ENCODE results near the gene HSD17B11. TPM values are rescaled to one million over a fixed set of nuclear protein-coding genes. Genes with fewer than 3 reads are reported as not detected.
"Not testable (repeated sequence)": the region's sequence is repeated elsewhere in the genome, so short reads cannot be mapped to it uniquely, and the experiment has no call there.

The HSD17B11 gene
- total RNA-seq, 2 experiments from 2014 or later: 30.2 to 32.2 TPM

GRCh38 chr4:87403732-87404131, 12.7 kb upstream of the HSD17B11 start:
- POLR2A ChIA-PET; ATAC-seq; H3K36me3 Mint-ChIP-seq (ENCODE audit: low read depth); H3K4me3 Mint-ChIP-seq; H3K27me3 Mint-ChIP-seq (ENCODE audit: low read depth); H3K27ac Mint-ChIP-seq; DNase-seq; CTCF ChIA-PET; H3K9me3 Mint-ChIP-seq (ENCODE audit: insufficient read depth): not testable (repeated sequence)
- peaks cover 20% of the 10 kb centered on the region for H3K4me1 Mint-ChIP-seq (ENCODE audit: low read depth)

DNA sequence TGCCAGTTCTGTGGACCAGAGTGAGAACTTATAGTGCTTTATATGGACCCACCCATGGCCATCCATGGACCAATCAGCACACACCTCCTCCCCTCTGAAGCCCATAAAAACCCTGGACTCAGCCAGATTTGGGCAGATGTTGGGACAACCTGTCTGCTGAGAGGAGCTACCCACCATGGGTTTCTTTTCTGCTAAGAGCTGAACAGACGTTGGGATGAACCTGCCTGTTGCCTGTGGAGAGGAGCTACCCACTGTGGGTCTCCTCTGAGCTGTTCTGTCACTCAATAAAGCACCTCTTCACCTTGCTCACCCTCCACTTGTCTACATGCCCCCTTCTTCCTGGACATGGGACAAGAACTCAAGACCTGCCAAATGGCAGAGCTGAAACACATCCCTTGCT, 9.0 kb upstream of the HSD17B11 start:
- no peaks in the 10 kb centered on the region for H3K27me3 Mint-ChIP-seq (ENCODE audit: low read depth)
- ATAC-seq (no peak), DNase-seq (no peak)
- POLR2A ChIA-PET: interaction anchor here (1.4 kb wide), 1 partner anchor 9 kb away, joined by 11 read pairs; the partner anchor contains the start of gene HSD17B11
- no peak overlapping the region for H3K4me3 Mint-ChIP-seq
- H3K36me3 Mint-ChIP-seq (ENCODE audit: low read depth): no peaks in the 10 kb centered on the region
- CTCF ChIA-PET: interaction anchor here (1.4 to 1.7 kb wide), 2 partner anchors 8 to 65 kb away, joined by 3 to 8 read pairs; partner anchors contain the start of gene HSD17B11
- no peak overlapping the region for H3K27ac Mint-ChIP-seq
- peaks cover 4% of the 10 kb centered on the region for H3K9me3 Mint-ChIP-seq (ENCODE audit: insufficient read depth)
- H3K4me1 Mint-ChIP-seq (ENCODE audit: low read depth): peaks cover 4% of the 10 kb centered on the region

GRCh38 chr4:87399148-87399547, 8.2 kb upstream of the HSD17B11 start:
- peaks cover 10% of the 10 kb centered on the region for H3K4me1 Mint-ChIP-seq (ENCODE audit: low read depth)
- CTCF ChIA-PET: no interaction called here
- H3K9me3 Mint-ChIP-seq (ENCODE audit: insufficient read depth): peaks cover 4% of the 10 kb centered on the region
- H3K4me3 Mint-ChIP-seq: no peak overlapping the region
- no peaks in the 10 kb centered on the region for H3K36me3 Mint-ChIP-seq (ENCODE audit: low read depth)
- DNase-seq (no peak), ATAC-seq (no peak)
- no peak overlapping the region for H3K27ac Mint-ChIP-seq
- H3K27me3 Mint-ChIP-seq (ENCODE audit: low read depth): no peaks in the 10 kb centered on the region
- POLR2A ChIA-PET: interaction anchor here (0.9 to 1.4 kb wide), 2 partner anchors 8 kb away, joined by 4 to 11 read pairs; partner anchors contain the start of gene HSD17B11

DNA sequence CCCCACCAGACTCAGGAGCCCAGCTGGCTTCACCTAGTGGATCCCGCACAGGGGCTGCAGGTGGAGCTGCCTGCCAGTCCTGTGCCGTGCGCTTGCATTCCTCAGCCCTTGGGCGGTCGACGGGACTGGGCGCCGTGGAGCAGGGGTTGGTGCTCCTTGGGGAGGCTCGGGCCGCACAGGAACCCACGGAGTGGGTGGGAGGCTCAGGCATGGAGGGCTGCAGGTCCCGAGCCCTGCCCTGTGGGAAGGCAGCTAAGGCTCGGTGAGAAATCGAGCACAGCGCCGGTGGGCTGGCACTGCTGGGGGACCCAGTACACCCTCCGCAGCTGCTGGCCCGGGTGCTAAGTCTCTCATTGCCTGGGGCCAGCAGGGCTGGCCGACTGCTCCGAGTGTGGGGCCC, 4.9 kb upstream of the HSD17B11 start:
- H3K4me3 Mint-ChIP-seq; H3K9me3 Mint-ChIP-seq (ENCODE audit: insufficient read depth); H3K36me3 Mint-ChIP-seq (ENCODE audit: low read depth); H3K27ac Mint-ChIP-seq; H3K27me3 Mint-ChIP-seq (ENCODE audit: low read depth); DNase-seq; ATAC-seq; CTCF ChIA-PET: not testable (repeated sequence)
- POLR2A ChIA-PET: interaction anchor here (1.8 kb wide), 1 partner anchor 27 kb away, joined by 6 read pairs; the partner anchor contains the start of gene NUDT9
- H3K4me1 Mint-ChIP-seq (ENCODE audit: low read depth): peaks cover 14% of the 10 kb centered on the region

DNA sequence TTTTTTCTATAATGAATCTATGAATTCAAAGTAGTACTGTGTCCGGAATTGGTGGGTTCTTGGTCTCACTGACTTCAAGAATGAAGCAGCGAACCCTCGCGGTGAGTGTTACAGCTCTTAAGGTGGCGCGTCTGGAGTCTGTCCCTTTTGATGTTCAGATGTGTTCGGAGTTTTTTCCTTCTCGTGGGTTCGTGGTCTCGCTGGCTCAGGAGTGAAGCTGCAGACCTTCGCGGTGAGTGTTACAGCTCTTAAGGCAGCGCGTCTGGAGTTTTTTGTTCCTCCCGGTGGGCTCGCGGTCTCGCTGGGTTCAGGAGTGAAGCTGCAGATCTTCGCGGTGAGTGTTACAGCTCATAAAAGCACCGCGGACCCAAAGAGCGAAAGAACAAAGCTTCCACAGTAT, 4.1 kb upstream of the HSD17B11 start:
- H3K36me3 Mint-ChIP-seq (ENCODE audit: low read depth); ATAC-seq; H3K27me3 Mint-ChIP-seq (ENCODE audit: low read depth); H3K9me3 Mint-ChIP-seq (ENCODE audit: insufficient read depth): not testable (repeated sequence)
- POLR2A ChIA-PET: interaction anchor here (1.2 to 1.8 kb wide), 2 partner anchors 12 to 27 kb away, joined by 3 to 6 read pairs; partner anchors contain the start of gene NUDT9
- Mint-ChIP-seq H3K4me3 (peak overlapping the region; percentile 72), H3K4me1 (ENCODE audit: low read depth) (peaks cover 16% of the 10 kb centered on the region), H3K27ac (peak overlapping the region; percentile 84)
- DNase-seq: peak; percentile 35
- CTCF ChIA-PET: interaction anchor here (1.5 to 8.0 kb wide), 3 partner anchors 10 to 63 kb away, joined by 3 to 68 read pairs (median 3); partner anchors contain the start of gene NUDT9

DNA sequence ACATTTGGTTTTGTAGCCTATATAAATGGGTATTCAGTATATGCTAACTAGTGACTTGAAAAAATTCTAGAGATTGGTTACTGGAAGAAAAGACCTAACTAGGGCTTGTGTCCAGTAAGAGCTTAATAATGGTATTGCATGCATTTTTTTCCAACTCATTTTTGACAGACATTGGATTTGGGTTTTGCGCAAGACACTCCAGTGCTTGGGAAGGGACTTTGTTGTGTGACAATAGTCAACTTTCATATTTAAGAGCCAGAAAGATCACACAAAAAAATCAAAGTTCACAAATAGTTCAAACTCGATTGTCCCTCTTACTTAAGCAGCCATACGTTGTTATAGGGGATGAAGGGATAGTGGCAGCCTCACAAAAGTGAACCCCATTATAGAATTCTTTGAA, 1.2 kb upstream of the HSD17B11 start:
- Mint-ChIP-seq H3K4me3 (no peak overlapping the region), H3K36me3 (ENCODE audit: low read depth) (peaks cover 25% of the 10 kb centered on the region), H3K9me3 (ENCODE audit: insufficient read depth) (peaks cover 8% of the 10 kb centered on the region), H3K27ac (no peak overlapping the region), H3K4me1 (ENCODE audit: low read depth) (peaks cover 40% of the 10 kb centered on the region), H3K27me3 (ENCODE audit: low read depth) (no peaks in the 10 kb centered on the region)
- CTCF ChIA-PET: interaction anchor here (1.0 to 8.0 kb wide), 4 partner anchors 8 to 30 kb away, joined by 3 to 68 read pairs (median 28); partner anchors contain the start of gene NUDT9
- ATAC-seq (no peak), DNase-seq (no peak)
- POLR2A ChIA-PET: interaction anchor here (1.0 to 2.6 kb wide), 2 partner anchors 30 to 456 kb away, joined by 3 to 26 read pairs; partner anchors contain the start of gene NUDT9

- ATAC-seq (peak; percentile 20), DNase-seq (no peak)
- CTCF ChIA-PET: interaction anchor here (0.6 to 8.0 kb wide), 8 partner anchors 9 to 241 kb away, joined by 3 to 68 read pairs (median 10); partner anchors contain the start of gene NUDT9
- POLR2A ChIA-PET: interaction anchor here (1.0 to 2.6 kb wide), 6 partner anchors 8 to 456 kb away, joined by 3 to 26 read pairs (median 6); partner anchors contain the start of gene NUDT9
- H3K27me3 Mint-ChIP-seq (ENCODE audit: low read depth): no peaks in the 10 kb centered on the region
- peak overlapping the region; percentile 88 for H3K4me3 Mint-ChIP-seq
- H3K9me3 Mint-ChIP-seq (ENCODE audit: insufficient read depth): peaks cover 13% of the 10 kb centered on the region
- H3K36me3 Mint-ChIP-seq (ENCODE audit: low read depth): peaks cover 31% of the 10 kb centered on the region
- H3K27ac Mint-ChIP-seq: peak overlapping the region; percentile 88
- peaks cover 46% of the 10 kb centered on the region for H3K4me1 Mint-ChIP-seq (ENCODE audit: low read depth)
These were observed 627 bp upstream of the HSD17B11 start for GRCh38 chr4:87391576-87392054.

- Mint-ChIP-seq H3K27me3 (ENCODE audit: low read depth) (no peaks in the 10 kb centered on the region), H3K4me1 (ENCODE audit: low read depth) (peaks cover 48% of the 10 kb centered on the region), H3K9me3 (ENCODE audit: insufficient read depth) (peaks cover 16% of the 10 kb centered on the region), H3K4me3 (peak overlapping the region; percentile 88), H3K27ac (peak overlapping the region; percentile 88), H3K36me3 (ENCODE audit: low read depth) (peaks cover 34% of the 10 kb centered on the region)
- ATAC-seq (peak; percentile 2), DNase-seq (no peak)
- POLR2A ChIA-PET: interaction anchor here (0.7 to 2.6 kb wide), 7 partner anchors 9 to 61 kb away, joined by 4 to 26 read pairs (median 5); partner anchors contain the start of gene NUDT9
- CTCF ChIA-PET: interaction anchor here (0.8 to 8.0 kb wide), 9 partner anchors 10 to 240 kb away, joined by 3 to 68 read pairs (median 8); partner anchors contain the start of gene NUDT9
These were observed 467 bp downstream of the HSD17B11 start for GRCh38 chr4:87390551-87390890.

DNA sequence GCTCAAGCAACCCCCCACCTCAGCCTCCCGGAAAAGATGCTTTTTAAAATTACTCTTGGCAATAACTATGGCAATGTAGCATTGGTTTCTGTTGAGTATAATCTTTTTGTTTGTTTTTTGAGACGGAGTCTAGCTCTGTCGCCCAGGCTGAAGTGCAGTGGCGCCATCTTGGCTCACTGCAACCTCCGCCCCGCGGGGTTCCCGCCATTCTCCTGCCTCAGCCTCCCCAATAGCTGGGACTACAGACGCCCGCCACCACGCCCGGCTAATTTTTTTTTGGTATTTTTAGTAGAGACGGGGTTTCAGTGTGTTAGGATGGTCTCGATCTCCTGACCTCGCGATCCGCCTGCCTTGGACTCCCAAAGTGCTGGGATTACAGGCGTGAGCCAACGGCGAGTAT, 933 bp downstream of the HSD17B11 start:
- Mint-ChIP-seq H3K4me1 (ENCODE audit: low read depth) (peaks cover 47% of the 10 kb centered on the region), H3K36me3 (ENCODE audit: low read depth) (peaks cover 36% of the 10 kb centered on the region), H3K9me3 (ENCODE audit: insufficient read depth) (peaks cover 16% of the 10 kb centered on the region), H3K27ac (peak overlapping the region; percentile 88), H3K4me3 (peak overlapping the region; percentile 88)
- not testable (repeated sequence) for DNase-seq; ATAC-seq; H3K27me3 Mint-ChIP-seq (ENCODE audit: low read depth)
- ChIA-PET CTCF (interaction anchor here (1.0 to 8.0 kb wide), 7 partner anchors 14 to 239 kb away, joined by 3 to 68 read pairs (median 12); partner anchors contain the start of gene NUDT9), POLR2A (interaction anchor here (1.3 to 2.6 kb wide), 4 partner anchors 10 to 32 kb away, joined by 5 to 26 read pairs (median 10); partner anchors contain the start of gene NUDT9)

GRCh38 chr4:87388901-87389300, 2.1 kb downstream of the HSD17B11 start:
- ChIA-PET POLR2A (no interaction called here), CTCF (interaction anchor here (5.8 to 8.0 kb wide), 2 partner anchors 12 to 33 kb away, joined by 49 to 68 read pairs; partner anchors contain the start of gene NUDT9)
- Mint-ChIP-seq H3K9me3 (ENCODE audit: insufficient read depth) (peaks cover 16% of the 10 kb centered on the region), H3K4me3 (peak overlapping the region; percentile 88), H3K27ac (no peak overlapping the region), H3K36me3 (ENCODE audit: low read depth) (peaks cover 43% of the 10 kb centered on the region), H3K27me3 (ENCODE audit: low read depth) (no peaks in the 10 kb centered on the region), H3K4me1 (ENCODE audit: low read depth) (peaks cover 40% of the 10 kb centered on the region)
- DNase-seq: no peak
- no peak for ATAC-seq

- DNase-seq (no peak), ATAC-seq (no peak)
- ChIA-PET POLR2A (no interaction called here), CTCF (interaction anchor here (1.0 to 8.0 kb wide), 3 partner anchors 11 to 35 kb away, joined by 3 to 68 read pairs (median 49); partner anchors contain the start of gene NUDT9)
- peaks cover 50% of the 10 kb centered on the region for H3K36me3 Mint-ChIP-seq (ENCODE audit: low read depth)
- peaks cover 16% of the 10 kb centered on the region for H3K9me3 Mint-ChIP-seq (ENCODE audit: insufficient read depth)
- no peaks in the 10 kb centered on the region for H3K27me3 Mint-ChIP-seq (ENCODE audit: low read depth)
- H3K4me1 Mint-ChIP-seq (ENCODE audit: low read depth): peaks cover 44% of the 10 kb centered on the region
- H3K27ac Mint-ChIP-seq: no peak overlapping the region
- H3K4me3 Mint-ChIP-seq: no peak overlapping the region
These were observed 3.8 kb downstream of the HSD17B11 start for GRCh38 chr4:87387237-87387636.

All from activated CD8-positive, alpha-beta T cell treated with anti-CD3 and anti-CD28 coated beads, Interleukin-2, amount 10 ng/mL, durations not matched to agents 7 days and 5 days (primary cell).